ENCODE measurements around the gene SNED1. TPM values are rescaled to one million over a fixed set of nuclear protein-coding genes. Genes with fewer than 3 reads are reported as not detected.

The SNED1 gene
- total RNA-seq, 1 donor from 2014 or later: 0.26 TPM

- TF ChIP-seq CTCF (IDR thresholded peaks at IDR 0.05; ENCODE audit: insufficient read depth, low read length, severe bottlenecking): no peak
- H3K27me3 ChIP-seq (ENCODE audit: control insufficient read depth, insufficient read depth, low read length): peaks cover 4% of the 10 kb centered on the region
These were observed 11.4 kb downstream of the SNED1 start for GRCh38 chr2:241009601-241010530.

DNA sequence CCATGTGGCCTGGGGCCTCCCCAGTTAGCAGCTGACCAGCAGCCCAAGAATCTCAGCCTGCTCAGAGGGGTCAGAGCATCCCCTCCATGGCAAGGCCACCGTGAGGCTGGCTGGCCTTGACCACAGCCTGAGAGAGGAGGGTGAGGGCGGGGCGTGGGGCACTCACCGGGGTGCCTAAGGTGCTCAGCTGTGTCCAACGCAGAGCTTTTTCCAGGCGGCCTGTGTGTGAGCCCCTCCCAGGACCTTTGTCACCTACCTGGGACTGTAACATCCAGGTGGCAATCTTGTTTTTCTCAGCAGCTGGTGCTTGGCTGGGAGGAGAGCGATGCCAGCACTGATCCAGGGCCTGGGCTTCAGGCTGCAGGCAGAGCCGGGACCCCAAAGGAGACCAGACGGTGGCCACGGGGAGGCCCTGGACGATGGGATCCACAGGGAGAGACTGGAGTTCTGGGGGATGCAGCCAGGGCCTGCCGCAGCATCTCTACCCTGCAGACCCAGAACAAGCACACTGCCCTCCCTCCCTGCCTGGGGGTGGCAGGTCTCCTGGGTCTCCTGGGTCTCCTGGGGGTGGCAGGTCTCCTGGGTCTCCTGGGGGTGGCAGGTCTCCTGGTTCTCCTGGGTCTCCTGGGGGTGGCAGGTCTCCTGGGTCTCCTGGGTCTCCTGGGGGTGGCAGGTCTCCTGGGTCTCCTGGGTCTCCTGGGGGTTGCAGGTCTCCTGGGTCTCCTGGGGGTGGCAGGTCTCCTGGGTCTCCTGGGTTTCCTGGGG lies 12.3 kb downstream of the SNED1 start:
- TF ChIP-seq CTCF (IDR thresholded peaks at IDR 0.05; ENCODE audit: insufficient read depth, low read length, severe bottlenecking): no peak
- no peak for DNase-seq (ENCODE audit: low read depth)
- no peak overlapping the region for H3K4me3 ChIP-seq (ENCODE audit: low read depth, low read length)
- H3K27me3 ChIP-seq (ENCODE audit: control insufficient read depth, insufficient read depth, low read length): peaks cover 4% of the 10 kb centered on the region
- no peaks in the 10 kb centered on the region for H3K36me3 ChIP-seq (ENCODE audit: control insufficient read depth, insufficient read depth, low read length)
- FAIRE-seq: no peak

More at GRCh38 chr2:241009601-241010530, 11.4 kb downstream of the SNED1 start:
- FAIRE-seq (no peak), DNase-seq (ENCODE audit: low read depth) (peak; percentile 23)
- H3K4me3 ChIP-seq (ENCODE audit: low read depth, low read length): peak overlapping the region; percentile 7
- no peaks in the 10 kb centered on the region for H3K36me3 ChIP-seq (ENCODE audit: control insufficient read depth, insufficient read depth, low read length)

DNA sequence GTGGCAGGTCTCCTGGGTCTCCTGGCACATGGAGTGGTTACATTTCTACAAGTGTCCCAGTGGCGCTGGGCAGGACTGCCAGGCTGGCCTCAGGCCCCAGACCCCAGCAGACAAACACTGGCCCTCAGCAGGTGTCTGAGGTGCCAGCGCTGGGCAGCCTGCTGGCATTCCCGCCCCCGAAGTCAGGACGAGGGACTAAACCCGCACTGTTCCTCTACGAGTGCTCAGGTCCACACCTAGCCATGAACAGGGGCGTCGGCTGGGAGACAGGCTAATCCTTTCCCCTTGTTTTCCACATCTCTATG lies 12.8 kb downstream of the SNED1 start:
- FAIRE-seq: no peak
- Histone ChIP-seq H3K4me3 (ENCODE audit: low read depth, low read length) (no peak overlapping the region), H3K36me3 (ENCODE audit: control insufficient read depth, insufficient read depth, low read length) (no peaks in the 10 kb centered on the region), H3K27me3 (ENCODE audit: control insufficient read depth, insufficient read depth, low read length) (peaks cover 4% of the 10 kb centered on the region)
- no peak for DNase-seq (ENCODE audit: low read depth)
- TF ChIP-seq CTCF (IDR thresholded peaks at IDR 0.05; ENCODE audit: insufficient read depth, low read length, severe bottlenecking): no peak

GRCh38 chr2:241011751-241012510 lies 13.5 kb downstream of the SNED1 start:
- H3K27me3 ChIP-seq (ENCODE audit: control insufficient read depth, insufficient read depth, low read length): peaks cover 4% of the 10 kb centered on the region
- no peak for FAIRE-seq

GRCh38 chr2:241014224-241014623 lies 15.8 kb downstream of the SNED1 start:
- Histone ChIP-seq H3K36me3 (ENCODE audit: control insufficient read depth, insufficient read depth, low read length) (no peaks in the 10 kb centered on the region), H3K27me3 (ENCODE audit: control insufficient read depth, insufficient read depth, low read length) (peaks cover 4% of the 10 kb centered on the region), H3K4me3 (ENCODE audit: low read depth, low read length) (no peak overlapping the region)
- no peak for TF ChIP-seq CTCF (IDR thresholded peaks at IDR 0.05; ENCODE audit: insufficient read depth, low read length, severe bottlenecking)
- no peak for DNase-seq (ENCODE audit: low read depth)
- no peak for FAIRE-seq

More at GRCh38 chr2:241011751-241012510, 13.5 kb downstream of the SNED1 start:
- no peak for DNase-seq (ENCODE audit: low read depth)
- Histone ChIP-seq H3K36me3 (ENCODE audit: control insufficient read depth, insufficient read depth, low read length) (no peaks in the 10 kb centered on the region), H3K4me3 (ENCODE audit: low read depth, low read length) (no peak overlapping the region)
- TF ChIP-seq CTCF (IDR thresholded peaks at IDR 0.05; ENCODE audit: insufficient read depth, low read length, severe bottlenecking): no peak
